GM18498 (cell line): ENCODE results near the gene LYST.
"Not testable (repeated sequence)": the region's sequence is repeated elsewhere in the genome, so short reads cannot be mapped to it uniquely, and the experiment has no call there.

Source experiments
- ATAC-seq: cut with Tn5 transposase; IDR thresholded peaks from one replicate; pipeline ENCODE4 v1.9.1; 2021; ENCODE audit warnings: mild to moderate bottlenecking, moderate library complexity; ENCODE audit not compliant: unreplicated experiment

Gene LYST

GRCh38 chr1:235821361-235821981 lies 45.2 kb downstream of the LYST start:
- ATAC-seq, result no peak

- no peak for ATAC-seq
Observed at GRCh38 chr1:235820061-235820460, 46.6 kb downstream of the LYST start.

GRCh38 chr1:235818632-235819136 lies 48.0 kb downstream of the LYST start:
- no peak for ATAC-seq

- no peak for ATAC-seq
Observed at GRCh38 chr1:235817101-235817728, 49.5 kb downstream of the LYST start.

GRCh38 chr1:235809688-235810397 lies 56.9 kb downstream of the LYST start:
- ATAC-seq, result no peak

GRCh38 chr1:235808223-235808622 lies 58.5 kb downstream of the LYST start:
- ATAC-seq, result no peak

- ATAC-seq, result no peak
Observed at GRCh38 chr1:235806123-235806522, 60.6 kb downstream of the LYST start.

GRCh38 chr1:235802573-235803346 lies 63.9 kb downstream of the LYST start:
- no peak for ATAC-seq

GRCh38 chr1:235799264-235799663 lies 67.4 kb downstream of the LYST start:
- no peak for ATAC-seq

GRCh38 chr1:235791532-235792060 lies 75.1 kb downstream of the LYST start:
- ATAC-seq, result no peak

GRCh38 chr1:235790123-235790522 lies 76.6 kb downstream of the LYST start:
- no peak for ATAC-seq

- ATAC-seq, result not testable (repeated sequence)
Observed at GRCh38 chr1:235786227-235786898, 80.3 kb downstream of the LYST start.

- no peak for ATAC-seq
Observed at GRCh38 chr1:235784950-235785349, 81.8 kb downstream of the LYST start.

GRCh38 chr1:235783148-235783776 lies 83.4 kb downstream of the LYST start:
- no peak for ATAC-seq

- ATAC-seq, result no peak
Observed at GRCh38 chr1:235782601-235783000, 84.1 kb downstream of the LYST start.

GRCh38 chr1:235781807-235782206 lies 84.9 kb downstream of the LYST start:
- ATAC-seq, result no peak

- ATAC-seq, result no peak
Observed at GRCh38 chr1:235779770-235780169, 86.9 kb downstream of the LYST start.

GRCh38 chr1:235776396-235776795 lies 90.3 kb downstream of the LYST start:
- ATAC-seq, result no peak

GRCh38 chr1:235775246-235775860 lies 91.4 kb downstream of the LYST start:
- ATAC-seq, result no peak

- ATAC-seq, result peak; percentile 96
Observed at GRCh38 chr1:235767795-235768194, 98.9 kb downstream of the LYST start.
